Panc1 (cell line): ENCODE measurements around the gene GLCCI1. TPM values are rescaled to one million over a fixed set of nuclear protein-coding genes. Genes with fewer than 3 reads are reported as not detected.

Experiments
- ATAC-seq: fragments of 200-7000 bp; cut with Tn5 transposase; 2 replicates; pipeline ENCODE4 v1.9.1; 2020; ENCODE audit warnings: mild to moderate bottlenecking, moderate library complexity
- BruUV-seq: library from RNA; stranded (reverse); fragments of 400-500 nt; replicated peaks from 2 replicates; lab custom pipeline; 2021; lab: Mats Ljungman, UMichigan
- CTCF ChIA-PET: fragments of 300-600 bp; sonication (Branson Sonifier 250); formaldehyde crosslinking; loops from one replicate; lab custom pipeline; 2022; ENCODE audit warnings: antibody characterized with exemption; lab: Charles Lee
- POLR2A ChIA-PET: fragments of 300-600 bp; sonication (Branson Sonifier 250); formaldehyde crosslinking; loops from one replicate; lab custom pipeline; 2022; ENCODE audit warnings: antibody characterized with exemption; lab: Charles Lee
- DNase-seq: peaks from one replicate; pipeline ENCODE4 v3.0.0-alpha.2; 2010; ENCODE audit warnings: low read depth, low spot score
- H3K27ac ChIP-seq: 2 replicates; pipeline ENCODE4 v1.5.1; 2011; ENCODE audit warnings: mild to moderate bottlenecking, low read length, inconsistent platforms
- H3K27me3 ChIP-seq: fragments of 200-500 bp; sonication (Bioruptor generic); 2 replicates; pipeline ENCODE4 v1.6.0; 2014; ENCODE audit warnings: low read length, inconsistent platforms; ENCODE audit not compliant: control insufficient read depth, insufficient read depth
- H3K36me3 ChIP-seq: fragments of 200-500 bp; sonication (Bioruptor generic); 2 replicates; pipeline ENCODE4 v1.5.1; 2014; ENCODE audit warnings: inconsistent platforms, mild to moderate bottlenecking, low read length, moderate library complexity; ENCODE audit not compliant: control insufficient read depth, insufficient read depth
- H3K4me1 ChIP-seq: 2 replicates; pipeline ENCODE4 v1.5.1; 2011; ENCODE audit warnings: inconsistent platforms, mild to moderate bottlenecking, low read length, moderate library complexity; ENCODE audit not compliant: control insufficient read depth, insufficient read depth
- H3K4me3 ChIP-seq, 2 experiments: 2 replicates each; pipeline ENCODE4 v1.5.1; 2011 to 2012; ENCODE audit warnings: low read depth in 2 of 2, low read length in 2 of 2, mild to moderate bottlenecking in 2 of 2, inconsistent platforms in 1 of 2, moderate library complexity in 1 of 2
- H3K9me3 ChIP-seq: fragments of 200-500 bp; sonication (Bioruptor generic); 2 replicates; pipeline ENCODE4 v1.5.1; 2014; ENCODE audit warnings: low read depth, mild to moderate bottlenecking, inconsistent platforms, low read length, moderate library complexity; ENCODE audit not compliant: control insufficient read depth, insufficient read depth
- CTCF ChIP-seq: fragments of 450-650 bp; IDR thresholded peaks from 2 replicates; pipeline ENCODE4 v1.5.1; 2017; ENCODE audit warnings: mild to moderate bottlenecking
- POLR2AphosphoS5 ChIP-seq: IDR thresholded peaks from 2 replicates; pipeline ENCODE4 v1.6.1; 2012; ENCODE audit warnings: mild to moderate bottlenecking, low read depth, low read length, moderate library complexity
- REST ChIP-seq, 2 experiments: IDR thresholded peaks; 2 replicates each; pipeline ENCODE4 v1.6.1; 2011 to 2012; ENCODE audit warnings: low read depth in 2 of 2, control low read depth in 1 of 2, low read length in 1 of 2, mild to moderate bottlenecking in 1 of 2, moderate library complexity in 1 of 2; ENCODE audit not compliant: insufficient read depth in 1 of 2
- SIN3A ChIP-seq: IDR thresholded peaks from 2 replicates; pipeline ENCODE4 v1.6.1; 2012; ENCODE audit warnings: low read depth, mild to moderate bottlenecking, low read length, moderate library complexity, borderline replicate concordance; ENCODE audit not compliant: insufficient read depth
- TCF7L2 ChIP-seq: IDR thresholded peaks from 2 replicates; pipeline ENCODE4 v1.6.1; 2011; ENCODE audit warnings: mild to moderate bottlenecking, low read depth, low read length, inconsistent platforms
- in situ Hi-C: cut with HindIII; loops from 2 replicates; pipeline ENCODE4 v1.10.0; 2016; ENCODE audit warnings: low sequenced_read_pairs, low pct_unique_long_range_greater_than_20kb
- intact Hi-C: fragments of 100-400 bp; cut with micrococcal nuclease; formaldehyde crosslinking; loops from one replicate; pipeline ENCODE4 v1.10.0; 2022; ENCODE audit not compliant: unreplicated experiment
- total RNA-seq: library from RNA; stranded (reverse); gene quantifications from one replicate; pipeline ENCODE4 v1.2.1, GENCODE V29; 2021; ENCODE audit not compliant: unreplicated experiment

GLCCI1 gene
- total RNA-seq, 1 experiment from 2014 or later, result 36.4 TPM

- no peak for TF ChIP-seq POLR2AphosphoS5
- TF ChIP-seq SIN3A, result no peak
- TF ChIP-seq CTCF, result no peak
- no peak for TF ChIP-seq TCF7L2
- TF ChIP-seq REST (IDR thresholded peaks at IDR 0.05; ENCODE audit: insufficient read depth in 1 of 2, low read depth in 2 of 2, low read length in 1 of 2), result no peak
- H3K4me1 ChIP-seq, result no peaks in the 10 kb centered on the region
- H3K27me3 ChIP-seq, result no peaks in the 10 kb centered on the region
- ChIA-PET CTCF (no interaction called here), POLR2A (no interaction called here)
- ATAC-seq (no peak), DNase-seq (no peak)
- H3K27ac ChIP-seq, result no peak overlapping the region
- H3K9me3 ChIP-seq, result no peaks in the 10 kb centered on the region
- BruUV-seq, result no TSS peak
- intact Hi-C loops (no loop called here), in situ Hi-C loops (no loop called here)
- 0 out of 2 replicates have a peak, but pooled peaks cover 2% of the 10 kb centered on the region for H3K36me3 ChIP-seq
- H3K4me3 ChIP-seq, result no peak overlapping the region
Measured at GRCh38 chr7:8064828-8065227, 96.2 kb downstream of the GLCCI1 start.

- no peaks in the 10 kb centered on the region for H3K27me3 ChIP-seq
- 0 out of 2 replicates have a peak, but pooled peaks cover 2% of the 10 kb centered on the region for H3K36me3 ChIP-seq
- no TSS peak for BruUV-seq
- no peaks in the 10 kb centered on the region for H3K4me1 ChIP-seq
- H3K27ac ChIP-seq, result no peak overlapping the region
- ChIA-PET POLR2A (interaction anchor here (0.5 kb wide), 1 partner anchor 10 kb away, joined by 7 read pairs; no protein-coding TSS in a partner anchor), CTCF (no interaction called here)
- TF ChIP-seq POLR2AphosphoS5, result no peak
- no peak for TF ChIP-seq REST (IDR thresholded peaks at IDR 0.05; ENCODE audit: insufficient read depth in 1 of 2, low read depth in 2 of 2, low read length in 1 of 2)
- TF ChIP-seq SIN3A, result no peak
- TF ChIP-seq TCF7L2, result no peak
- TF ChIP-seq CTCF, result no peak
- in situ Hi-C loops, result no loop called here
- H3K9me3 ChIP-seq, result no peaks in the 10 kb centered on the region
- ATAC-seq, result no peak
- no peak for DNase-seq
- intact Hi-C loops, result no loop called here
- no peak overlapping the region for H3K4me3 ChIP-seq
Measured at GRCh38 chr7:8065356-8065813, 96.8 kb downstream of the GLCCI1 start.
